CD4-positive, CD25-positive, alpha-beta regulatory T cell (primary cell): ENCODE data around the gene TMEM273. TPM values are rescaled to one million over a fixed set of nuclear protein-coding genes. Genes with fewer than 3 reads are reported as not detected.
A peak's percentile ranks its signal among the peaks of the same experiment; 100 is the strongest.
"Not testable (repeated sequence)": the region's sequence is repeated elsewhere in the genome, so short reads cannot be mapped to it uniquely, and the experiment has no call there.

Experiments used
- ATAC-seq, 2 donors: fragments of 150-1000 bp; cut with Tn5 transposase; one replicate each; pipeline ENCODE4 v1.10.0; 2021; ENCODE audit warnings: low read depth in 2 of 2, moderate number of reproducible peaks in 2 of 2, moderate library complexity in 1 of 2
- DNase-seq, 3 donors: peaks; one replicate each; pipeline versions ENCODE4 v3.0.0 to v3.0.0-alpha.2; 2012 to 2022; ENCODE audit warnings: mixed read lengths in 1 of 3
- H3K27ac ChIP-seq: one replicate; pipeline ENCODE4 v1.7.0; 2013; ENCODE audit warnings: mild to moderate bottlenecking, low read length; ENCODE audit not compliant: insufficient read depth, poor library complexity, severe bottlenecking
- H3K27me3 ChIP-seq: one replicate; pipeline ENCODE4 v1.7.0; 2013; ENCODE audit warnings: low read length; ENCODE audit not compliant: control insufficient read depth, insufficient read depth
- H3K36me3 ChIP-seq: one replicate; pipeline ENCODE4 v1.7.0; 2013; ENCODE audit warnings: mild to moderate bottlenecking, low read length, moderate library complexity; ENCODE audit not compliant: control insufficient read depth, insufficient read depth
- H3K4me1 ChIP-seq: 2 replicates; pipeline ENCODE4 v1.7.0; 2013; ENCODE audit warnings: mild to moderate bottlenecking, low read length; ENCODE audit not compliant: insufficient read depth, control insufficient read depth, poor library complexity, severe bottlenecking
- H3K4me3 ChIP-seq: one replicate; pipeline ENCODE4 v1.7.0; 2013; ENCODE audit warnings: low read depth, mild to moderate bottlenecking, low read length, moderate library complexity
- H3K9me3 ChIP-seq, 2 experiments: 1 replicate in 1 of 2; 2 replicates in 1 of 2; pipeline ENCODE4 v1.7.0; 2013; ENCODE audit warnings: low read length in 2 of 2, mild to moderate bottlenecking in 1 of 2, moderate library complexity in 1 of 2; ENCODE audit not compliant: control insufficient read depth in 2 of 2
- H3K27ac Mint-ChIP-seq, 3 donors: one replicate each; pipeline ENCODE4 v1.8.0; 2020 to 2022; ENCODE audit warnings: mild to moderate bottlenecking in 3 of 3, mixed read lengths in 3 of 3, moderate library complexity in 2 of 3
- H3K27me3 Mint-ChIP-seq: one replicate; pipeline ENCODE4 v1.8.0; 2022; ENCODE audit warnings: mild to moderate bottlenecking, mixed read lengths
- H3K36me3 Mint-ChIP-seq: one replicate; pipeline ENCODE4 v1.8.0; 2020; ENCODE audit warnings: mixed read lengths
- H3K4me1 Mint-ChIP-seq, 4 donors: one replicate each; pipeline ENCODE4 v1.8.0; 2020 to 2022; ENCODE audit warnings: mixed read lengths in 4 of 4, mild to moderate bottlenecking in 1 of 4
- H3K4me3 Mint-ChIP-seq, 4 donors: one replicate each; pipeline ENCODE4 v1.8.0; 2020 to 2022; ENCODE audit warnings: mild to moderate bottlenecking in 4 of 4, mixed read lengths in 4 of 4, moderate library complexity in 3 of 4
- H3K9me3 Mint-ChIP-seq, 7 donors: one replicate each; pipeline ENCODE4 v1.8.0; 2020 to 2022; ENCODE audit warnings: mixed read lengths in 7 of 7, mild to moderate bottlenecking in 3 of 7, moderate library complexity in 2 of 7
- polyA plus RNA-seq, 4 donors: library from polyadenylated mRNA; unstranded; fragments of 300-500 nt; fragmentation: Illumina TruSeq; gene quantifications; one replicate each; pipeline ENCODE4 v1.2.3, GENCODE V29; 2021
- total RNA-seq: library from RNA; stranded (reverse); gene quantifications from one replicate; pipeline ENCODE4 v1.2.3, GENCODE V29; 2022

The TMEM273 gene
- total and polyA plus RNA-seq, 5 donors from 2014 or later: 7.9 to 46.2 (median 33.6) TPM

- Mint-ChIP-seq H3K4me3 (no peak overlapping the region), H3K4me1 (no peaks in the 10 kb centered on the region), H3K36me3 (no peaks in the 10 kb centered on the region), H3K27me3 (peaks cover 18% of the 10 kb centered on the region), H3K9me3 (peaks cover 0 to 7% (median 0%) of the 10 kb centered on the region in 7 donors), H3K27ac (no peak overlapping the region)
- no peaks in the 10 kb centered on the region for H3K36me3 ChIP-seq
- H3K27ac ChIP-seq: no peak overlapping the region
- no peak overlapping the region for H3K4me3 ChIP-seq
- peaks cover 13% of the 10 kb centered on the region for H3K27me3 ChIP-seq
- DNase-seq: no peak
- H3K4me1 ChIP-seq: no peaks in the 10 kb centered on the region
- no peak for ATAC-seq
- no peaks in the 10 kb centered on the region for H3K9me3 ChIP-seq
These were observed 15.9 kb upstream of the TMEM273 start for GRCh38 chr10:49204119-49204518.

DNA sequence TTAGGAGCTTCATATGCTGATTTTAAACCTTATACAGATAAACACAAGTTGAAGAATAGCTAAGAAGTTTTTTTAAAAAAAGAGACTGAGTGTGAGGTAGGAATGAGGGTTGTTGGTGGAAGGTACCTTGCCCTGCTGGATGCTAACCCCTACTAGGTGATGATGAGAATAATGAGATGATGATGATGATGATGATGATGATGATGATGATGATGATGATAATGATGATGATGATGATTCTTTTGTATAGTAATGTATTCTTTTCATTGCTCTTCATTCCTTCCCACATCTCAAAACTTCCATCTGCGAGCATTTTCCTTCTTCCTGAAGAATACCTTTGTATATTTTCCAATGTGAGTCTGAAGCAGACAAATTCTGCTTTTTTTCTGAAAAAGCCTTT lies 14.1 kb upstream of the TMEM273 start:
- Histone ChIP-seq H3K9me3 (no peaks in the 10 kb centered on the region), H3K4me3 (no peak overlapping the region), H3K27me3 (peaks cover 15% of the 10 kb centered on the region), H3K27ac (no peak overlapping the region), H3K4me1 (no peaks in the 10 kb centered on the region), H3K36me3 (no peaks in the 10 kb centered on the region)
- no peak overlapping the region for H3K27ac Mint-ChIP-seq
- peaks cover 18% of the 10 kb centered on the region for H3K27me3 Mint-ChIP-seq
- no peaks in the 10 kb centered on the region for H3K36me3 Mint-ChIP-seq
- ATAC-seq (no peak), DNase-seq (no peak)
- H3K4me3 Mint-ChIP-seq: no peak overlapping the region
- no peaks in the 10 kb centered on the region for H3K4me1 Mint-ChIP-seq
- H3K9me3 Mint-ChIP-seq: peaks cover 0 to 7% (median 0%) of the 10 kb centered on the region in 7 donors

DNA sequence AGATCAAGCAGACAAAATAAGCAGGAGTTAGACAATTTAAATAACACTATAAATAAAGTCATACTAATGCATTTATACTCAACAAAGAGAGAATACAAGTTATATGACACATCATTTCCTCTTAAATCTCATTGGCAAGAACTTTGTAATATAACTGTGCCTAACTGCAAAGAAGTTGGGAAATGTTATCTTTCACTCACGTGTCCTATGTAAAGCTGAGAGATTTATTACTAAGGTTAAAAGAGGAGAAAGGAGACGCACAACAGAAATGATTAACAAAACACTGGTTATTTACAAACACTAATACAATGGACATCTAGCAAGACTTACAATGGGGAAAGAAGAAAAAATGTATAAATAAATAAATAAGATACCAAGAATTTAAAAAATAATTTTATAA lies 12.7 kb upstream of the TMEM273 start:
- H3K27me3 Mint-ChIP-seq: peaks cover 25% of the 10 kb centered on the region
- H3K9me3 Mint-ChIP-seq: peaks cover 0 to 7% (median 0%) of the 10 kb centered on the region in 7 donors

GRCh38 chr10:49197171-49197570 lies 9.0 kb upstream of the TMEM273 start:
- H3K36me3 Mint-ChIP-seq: no peaks in the 10 kb centered on the region
- H3K4me1 Mint-ChIP-seq: peaks cover 0 to 13% (median 7%) of the 10 kb centered on the region in 4 donors
- H3K27me3 Mint-ChIP-seq: peaks cover 12% of the 10 kb centered on the region
- no peak overlapping the region for H3K27ac ChIP-seq
- H3K9me3 Mint-ChIP-seq: peaks cover 0 to 2% (median 0%) of the 10 kb centered on the region in 7 donors
- ATAC-seq (no peak), DNase-seq (no peak)
- no peak overlapping the region for H3K4me3 ChIP-seq
- peaks cover 3% of the 10 kb centered on the region for H3K4me1 ChIP-seq
- peaks cover 9% of the 10 kb centered on the region for H3K27me3 ChIP-seq
- no peak overlapping the region for H3K27ac Mint-ChIP-seq
- no peaks in the 10 kb centered on the region for H3K36me3 ChIP-seq
- no peak overlapping the region for H3K4me3 Mint-ChIP-seq
- H3K9me3 ChIP-seq: no peaks in the 10 kb centered on the region

More for the DNA sequence above, 12.7 kb upstream of the TMEM273 start:
- DNase-seq: no peak
- H3K36me3 ChIP-seq: no peaks in the 10 kb centered on the region
- no peak overlapping the region for H3K4me3 Mint-ChIP-seq
- no peak overlapping the region for H3K27ac Mint-ChIP-seq
- no peaks in the 10 kb centered on the region for H3K36me3 Mint-ChIP-seq
- H3K4me1 Mint-ChIP-seq: no peaks in the 10 kb centered on the region
- H3K4me1 ChIP-seq: no peaks in the 10 kb centered on the region
- ATAC-seq: no peak
- no peaks in the 10 kb centered on the region for H3K9me3 ChIP-seq
- no peak overlapping the region for H3K27ac ChIP-seq
- H3K27me3 ChIP-seq: peaks cover 15% of the 10 kb centered on the region
- no peak overlapping the region for H3K4me3 ChIP-seq

GRCh38 chr10:49195864-49196263 lies 7.7 kb upstream of the TMEM273 start:
- not testable (repeated sequence) for H3K4me3 Mint-ChIP-seq, H3K9me3 Mint-ChIP-seq

DNA sequence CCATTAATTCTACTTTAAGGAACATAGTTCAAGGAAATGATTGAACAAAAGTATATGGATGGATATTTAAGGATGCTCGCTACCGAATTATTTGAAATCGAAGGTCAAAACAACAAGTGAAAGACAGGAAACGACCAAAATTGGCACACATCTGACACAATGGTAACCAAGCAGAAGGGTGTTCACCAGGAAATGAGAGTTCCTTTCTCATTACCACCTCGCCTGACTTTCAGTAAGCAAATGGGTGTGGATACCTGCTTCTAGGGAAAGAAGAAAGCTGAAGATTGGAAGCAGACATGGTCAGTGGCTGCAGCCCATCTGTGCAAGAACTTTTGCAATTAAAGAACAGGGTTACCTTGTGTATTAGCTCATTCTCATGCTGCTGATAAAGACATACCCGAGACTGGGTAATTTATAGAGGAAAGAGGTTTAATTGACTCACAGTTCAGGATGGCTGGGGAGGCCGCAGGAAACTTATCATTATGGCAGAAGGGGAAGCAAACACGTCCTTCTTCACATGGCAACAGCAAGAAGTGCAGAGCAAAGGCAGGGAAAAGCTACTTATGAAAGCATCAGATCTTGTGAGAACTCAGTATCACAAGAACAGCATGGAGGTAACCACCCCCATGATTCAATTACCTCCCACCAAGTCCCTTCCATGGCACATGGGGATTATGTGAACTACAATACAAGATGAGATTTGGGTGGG lies 6.2 kb upstream of the TMEM273 start:
- H3K4me1 Mint-ChIP-seq: peaks cover 0 to 32% (median 15%) of the 10 kb centered on the region in 4 donors
- H3K27ac Mint-ChIP-seq: peak overlapping the region in 2 of 3 donors; percentile 63 to 82
- Histone ChIP-seq H3K27me3 (peaks cover 2% of the 10 kb centered on the region), H3K9me3 (no peaks in the 10 kb centered on the region), H3K4me1 (peaks cover 8% of the 10 kb centered on the region), H3K4me3 (peak overlapping the region; percentile 51), H3K27ac (peak overlapping the region; percentile 42), H3K36me3 (no peaks in the 10 kb centered on the region)
- H3K9me3 Mint-ChIP-seq: peaks cover 0 to 4% (median 0%) of the 10 kb centered on the region in 7 donors
- H3K36me3 Mint-ChIP-seq: no peaks in the 10 kb centered on the region
- DNase-seq (peak in 1 of 3 donors; percentile 55), ATAC-seq (no peak)
- peaks cover 11% of the 10 kb centered on the region for H3K27me3 Mint-ChIP-seq
- H3K4me3 Mint-ChIP-seq: peak overlapping the region; percentile 1 to 35 (median 28)

More at GRCh38 chr10:49195864-49196263, 7.7 kb upstream of the TMEM273 start:
- not testable (repeated sequence) for H3K4me3 ChIP-seq, H3K4me1 ChIP-seq, H3K27ac ChIP-seq, DNase-seq, H3K9me3 ChIP-seq, ATAC-seq, H3K36me3 Mint-ChIP-seq, H3K27me3 ChIP-seq, H3K36me3 ChIP-seq, H3K27ac Mint-ChIP-seq
- Mint-ChIP-seq H3K4me1 (peaks cover 0 to 20% (median 12%) of the 10 kb centered on the region in 4 donors), H3K27me3 (peaks cover 15% of the 10 kb centered on the region)

DNA sequence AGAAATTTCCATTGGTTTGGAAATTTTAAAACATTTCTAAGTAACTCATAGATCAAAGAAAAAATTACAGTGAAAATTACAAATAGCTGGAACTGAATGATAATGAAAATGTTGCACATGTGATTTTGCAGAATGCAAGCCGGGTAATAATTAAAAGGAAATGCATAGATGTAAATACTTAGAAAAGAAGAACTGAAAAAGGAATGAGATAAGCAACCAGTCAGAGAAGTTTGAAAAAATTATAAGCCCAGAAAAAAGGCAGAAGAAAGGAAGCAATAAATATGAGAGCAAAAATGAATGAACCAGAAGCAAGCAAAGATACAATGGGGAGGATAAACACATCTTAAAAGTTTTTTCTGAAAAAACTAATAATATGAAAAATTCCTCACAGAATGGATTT lies 3.2 kb upstream of the TMEM273 start:
- H3K27me3 Mint-ChIP-seq: peaks cover 4% of the 10 kb centered on the region

DNA sequence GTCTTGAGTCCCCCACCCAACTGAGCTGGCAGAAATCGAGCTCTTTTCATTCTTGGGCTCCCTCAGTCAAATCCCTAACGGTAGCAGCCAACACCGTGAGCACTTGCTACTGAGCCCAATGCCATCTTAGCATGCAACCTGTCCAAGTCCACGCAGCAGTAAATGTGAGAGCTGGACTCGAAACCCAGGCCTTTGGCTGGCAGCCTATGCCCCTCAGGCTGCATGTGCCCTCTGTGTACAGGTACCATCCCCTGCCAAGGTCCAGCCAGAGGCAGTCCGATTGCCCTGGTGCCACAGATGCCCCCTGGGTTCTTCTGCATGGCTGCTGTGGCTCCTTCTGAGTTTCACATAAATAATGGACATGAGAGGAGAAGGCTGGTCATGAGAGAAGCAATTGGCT lies 1.2 kb upstream of the TMEM273 start:
- H3K4me1 Mint-ChIP-seq: peaks cover 10 to 52% (median 24%) of the 10 kb centered on the region in 4 donors
- Histone ChIP-seq H3K36me3 (no peaks in the 10 kb centered on the region), H3K9me3 (no peaks in the 10 kb centered on the region), H3K27ac (peak overlapping the region; percentile 60), H3K4me1 (peaks cover 14% of the 10 kb centered on the region), H3K4me3 (no peak overlapping the region), H3K27me3 (no peaks in the 10 kb centered on the region)
- no peak for DNase-seq
- no peak for ATAC-seq
- H3K27ac Mint-ChIP-seq: peak overlapping the region in 1 of 3 donors; percentile 87
- H3K9me3 Mint-ChIP-seq: peaks cover 0 to 2% (median 0%) of the 10 kb centered on the region in 7 donors
- peaks cover 4% of the 10 kb centered on the region for H3K27me3 Mint-ChIP-seq
- no peaks in the 10 kb centered on the region for H3K36me3 Mint-ChIP-seq
- peak overlapping the region in 2 of 4 donors; percentile 7 to 40 for H3K4me3 Mint-ChIP-seq

More for the DNA sequence above, 3.2 kb upstream of the TMEM273 start:
- peaks cover 12% of the 10 kb centered on the region for H3K4me1 ChIP-seq
- H3K4me1 Mint-ChIP-seq: peaks cover 8 to 47% (median 23%) of the 10 kb centered on the region in 4 donors
- H3K27me3 ChIP-seq: no peaks in the 10 kb centered on the region
- H3K27ac Mint-ChIP-seq: no peak overlapping the region
- H3K27ac ChIP-seq: peak overlapping the region; percentile 57
- no peak overlapping the region for H3K4me3 ChIP-seq
- no peak for DNase-seq
- no peak for ATAC-seq
- H3K9me3 ChIP-seq: no peaks in the 10 kb centered on the region
- H3K9me3 Mint-ChIP-seq: peaks cover 0 to 2% (median 0%) of the 10 kb centered on the region in 7 donors
- no peaks in the 10 kb centered on the region for H3K36me3 Mint-ChIP-seq
- H3K4me3 Mint-ChIP-seq: peak overlapping the region in 2 of 4 donors; percentile 35 to 63
- H3K36me3 ChIP-seq: no peaks in the 10 kb centered on the region
